A673 (cell line): ENCODE measurements around the gene TEX101.

ENCODE experiments used
- EZH2 ChIP-seq: fragments of 200-600 bp; sonication (generic); IDR thresholded peaks from 2 replicates; pipeline ENCODE4 v1.6.1; 2017; ENCODE audit warnings: borderline replicate concordance, low read depth, mild to moderate bottlenecking, mixed read lengths, antibody characterized with exemption, low read length; ENCODE audit not compliant: poor library complexity, severe bottlenecking
- TF ChIP-seq, protein P1 (sequence below): fragments of 300-800, 200-600 bp; sonication (generic); conservative IDR thresholded peaks from 2 replicates; pipeline ENCODE4 v1.5.1; 2017; ENCODE audit warnings: low read depth, mild to moderate bottlenecking, antibody characterized with exemption, low read length, moderate library complexity, mixed read lengths

DNA sequence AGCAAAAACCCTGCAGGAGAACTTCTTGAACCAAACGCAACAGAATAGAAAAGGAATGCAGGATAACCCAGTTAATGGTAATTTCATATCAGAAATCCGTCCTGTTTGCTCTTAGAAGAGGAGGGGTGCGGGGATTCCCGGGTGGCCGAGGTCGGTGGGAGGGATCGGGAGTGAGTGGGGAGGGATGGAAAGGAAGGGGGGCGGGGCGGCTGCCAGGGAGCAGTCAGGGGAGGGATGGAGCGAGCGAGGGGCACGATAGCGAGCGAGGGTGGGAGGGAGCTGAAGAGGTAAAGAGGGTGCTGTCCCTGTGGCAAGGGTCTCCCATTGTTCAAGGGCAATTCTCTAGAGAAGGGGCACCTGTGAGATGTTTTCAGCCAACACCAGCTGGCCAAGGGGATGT lies 34.7 kb upstream of the TEX101 start:
- no peak for TF ChIP-seq EZH2
- TF ChIP-seq, protein P1, sequence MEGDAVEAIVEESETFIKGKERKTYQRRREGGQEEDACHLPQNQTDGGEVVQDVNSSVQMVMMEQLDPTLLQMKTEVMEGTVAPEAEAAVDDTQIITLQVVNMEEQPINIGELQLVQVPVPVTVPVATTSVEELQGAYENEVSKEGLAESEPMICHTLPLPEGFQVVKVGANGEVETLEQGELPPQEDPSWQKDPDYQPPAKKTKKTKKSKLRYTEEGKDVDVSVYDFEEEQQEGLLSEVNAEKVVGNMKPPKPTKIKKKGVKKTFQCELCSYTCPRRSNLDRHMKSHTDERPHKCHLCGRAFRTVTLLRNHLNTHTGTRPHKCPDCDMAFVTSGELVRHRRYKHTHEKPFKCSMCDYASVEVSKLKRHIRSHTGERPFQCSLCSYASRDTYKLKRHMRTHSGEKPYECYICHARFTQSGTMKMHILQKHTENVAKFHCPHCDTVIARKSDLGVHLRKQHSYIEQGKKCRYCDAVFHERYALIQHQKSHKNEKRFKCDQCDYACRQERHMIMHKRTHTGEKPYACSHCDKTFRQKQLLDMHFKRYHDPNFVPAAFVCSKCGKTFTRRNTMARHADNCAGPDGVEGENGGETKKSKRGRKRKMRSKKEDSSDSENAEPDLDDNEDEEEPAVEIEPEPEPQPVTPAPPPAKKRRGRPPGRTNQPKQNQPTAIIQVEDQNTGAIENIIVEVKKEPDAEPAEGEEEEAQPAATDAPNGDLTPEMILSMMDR = no peak
